Measurements from ENCODE around the gene CCNJL.

- TF ChIP-seq BHLHE40 (IDR thresholded peaks at IDR 0.05; ENCODE audit: borderline replicate concordance) (no peak), ELF4 (IDR thresholded peaks at IDR 0.05) (no peak), SP1 (IDR thresholded peaks at IDR 0.05) (no peak), CTBP1 (IDR thresholded peaks at IDR 0.05; ENCODE audit: borderline replicate concordance) (no peak), LEF1 (IDR thresholded peaks at IDR 0.05; ENCODE audit: borderline replicate concordance) (no peak), TARDBP (IDR thresholded peaks at IDR 0.05) (no peak), ARNT (IDR thresholded peaks at IDR 0.05) (no peak), PKNOX1 (IDR thresholded peaks at IDR 0.05) (no peak)
Measured at GRCh38 chr5:160305319-160305718, 7.0 kb downstream of the CCNJL start.

All from HEK293T (cell line).